Naive thymus-derived CD4-positive, alpha-beta T cell (primary cell): ENCODE results near the gene ZFAND2B. TPM values are rescaled to one million over a fixed set of nuclear protein-coding genes. Genes with fewer than 3 reads are reported as not detected.

Experiments used
- ATAC-seq: fragments of 150-1000 bp; cut with Tn5 transposase; 2 replicates; pipeline ENCODE4 v1.10.0; 2021; ENCODE audit warnings: mild to moderate bottlenecking, moderate library complexity
- CTCF ChIA-PET: fragments of 350-600 bp; sonication (Branson Sonifier 250); formaldehyde crosslinking; loops from one replicate; lab custom pipeline; 2021; ENCODE audit warnings: antibody characterized with exemption; lab: Charles Lee
- POLR2A ChIA-PET: fragments of 350-600 bp; sonication (Branson Sonifier 250); formaldehyde crosslinking; loops from one replicate; lab custom pipeline; 2021; ENCODE audit warnings: antibody characterized with exemption, inconsistent platforms; lab: Charles Lee
- DNase-seq, 9 donors: peaks; one replicate each; pipeline versions ENCODE4 v3.0.0 to v3.0.0-alpha.2; 2020 to 2022; ENCODE audit warnings: mixed read lengths in 1 of 9
- H3K27ac ChIP-seq: one replicate; pipeline ENCODE4 v1.7.0; 2013; ENCODE audit warnings: mild to moderate bottlenecking, low read depth, low read length, moderate library complexity
- H3K27me3 ChIP-seq, 2 donors: one replicate each; pipeline ENCODE4 v1.7.0; 2013; ENCODE audit warnings: low read length in 2 of 2, mild to moderate bottlenecking in 2 of 2, moderate library complexity in 2 of 2; ENCODE audit not compliant: control insufficient read depth in 2 of 2, insufficient read depth in 2 of 2
- H3K36me3 ChIP-seq, 3 experiments: 1 replicate in 2 of 3; 2 replicates in 1 of 3; pipeline ENCODE4 v1.7.0; 2013; ENCODE audit warnings: low read length in 3 of 3, mild to moderate bottlenecking in 3 of 3, moderate library complexity in 1 of 3; ENCODE audit not compliant: insufficient read depth in 3 of 3, control insufficient read depth in 2 of 3
- H3K4me1 ChIP-seq, 2 donors: one replicate each; pipeline ENCODE4 v1.7.0; 2013; ENCODE audit warnings: low read length in 2 of 2, mild to moderate bottlenecking in 2 of 2, moderate library complexity in 1 of 2; ENCODE audit not compliant: control insufficient read depth in 2 of 2, insufficient read depth in 2 of 2
- H3K4me3 ChIP-seq: 2 replicates; pipeline ENCODE4 v1.7.0; 2013; ENCODE audit warnings: mild to moderate bottlenecking, low read length
- H3K9me3 ChIP-seq, 3 experiments: 1 replicate in 2 of 3; 2 replicates in 1 of 3; pipeline ENCODE4 v1.7.0; 2013; ENCODE audit warnings: low read length in 3 of 3; ENCODE audit not compliant: control insufficient read depth in 2 of 3
- H3K27ac Mint-ChIP-seq, 9 donors: one replicate each; pipeline ENCODE4 v1.8.0; 2020 to 2022; ENCODE audit warnings: mixed read lengths in 9 of 9, mild to moderate bottlenecking in 8 of 9, moderate library complexity in 5 of 9, inconsistent platforms in 2 of 9
- H3K27me3 Mint-ChIP-seq, 5 donors: one replicate each; pipeline ENCODE4 v1.8.0; 2021 to 2022; ENCODE audit warnings: mixed read lengths in 5 of 5, mild to moderate bottlenecking in 1 of 5
- H3K36me3 Mint-ChIP-seq, 5 donors: one replicate each; pipeline ENCODE4 v1.8.0; 2020 to 2022; ENCODE audit warnings: mixed read lengths in 5 of 5, mild to moderate bottlenecking in 3 of 5, inconsistent platforms in 1 of 5
- H3K4me1 Mint-ChIP-seq, 7 donors: one replicate each; pipeline ENCODE4 v1.8.0; 2020 to 2022; ENCODE audit warnings: mixed read lengths in 7 of 7, mild to moderate bottlenecking in 3 of 7, inconsistent platforms in 1 of 7
- H3K4me3 Mint-ChIP-seq, 10 donors: one replicate each; pipeline ENCODE4 v1.8.0; 2020 to 2022; ENCODE audit warnings: mild to moderate bottlenecking in 10 of 10, mixed read lengths in 10 of 10, moderate library complexity in 6 of 10, inconsistent platforms in 2 of 10
- H3K9me3 Mint-ChIP-seq, 11 donors: one replicate each; pipeline ENCODE4 v1.8.0; 2020 to 2022; ENCODE audit warnings: mixed read lengths in 11 of 11, mild to moderate bottlenecking in 4 of 11, inconsistent platforms in 1 of 11, moderate library complexity in 1 of 11
- intact Hi-C, 2 donors: fragments of 100-400 bp; cut with micrococcal nuclease; formaldehyde crosslinking; loops; one replicate each; pipeline ENCODE4 v1.15.1; 2023
- polyA plus RNA-seq, 2 donors: library from polyadenylated mRNA; unstranded; fragments of 300-500 nt; fragmentation: Illumina TruSeq; gene quantifications; one replicate each; pipeline ENCODE4 v1.2.3, GENCODE V29; 2021
- total RNA-seq, 6 experiments: library from RNA in 5 of 6; stranded (reverse) in 5 of 6; gene quantifications; 1 replicate in 5 of 6; 2 replicates in 1 of 6; pipeline ENCODE4 v1.2.3 and lab custom pipeline; 2021 to 2026

Gene ZFAND2B
- total and polyA plus RNA-seq, 7 experiments from 2014 or later = 50.1 to 90.7 (median 72.4) TPM

DNA sequence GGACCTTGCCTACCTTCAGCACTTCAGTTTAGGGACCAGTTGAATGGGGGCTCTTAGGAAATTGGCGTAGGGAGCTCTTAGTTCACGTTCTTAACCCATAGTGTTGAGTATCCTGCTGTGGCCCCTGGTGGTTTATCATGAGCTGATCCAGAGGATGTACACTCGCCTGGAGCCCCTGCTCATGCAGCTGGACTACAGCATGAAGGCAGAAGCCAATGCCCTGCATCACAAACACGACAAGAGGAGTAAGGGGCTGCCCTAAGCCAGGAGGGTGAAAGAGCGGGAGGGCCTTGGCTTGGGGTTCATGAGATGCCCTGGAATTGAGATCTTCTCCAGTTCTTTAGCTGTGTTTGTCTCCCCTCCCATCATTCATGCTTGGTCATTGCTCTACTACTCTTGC is 25.6 kb upstream of the ZFAND2B start:
- no peaks in the 10 kb centered on the region for H3K9me3 ChIP-seq
- no peaks in the 10 kb centered on the region for H3K27me3 ChIP-seq
- H3K4me1 ChIP-seq = peaks cover 26 to 28% of the 10 kb centered on the region in 2 donors
- ATAC-seq (no peak), DNase-seq (no peak)
- H3K27ac ChIP-seq = no peak overlapping the region
- H3K36me3 ChIP-seq = peaks cover 24 to 58% (median 35%) of the 10 kb centered on the region in 3 experiments
- H3K4me1 Mint-ChIP-seq = peaks cover 39 to 61% (median 58%) of the 10 kb centered on the region in 7 donors
- no peaks in the 10 kb centered on the region for H3K27me3 Mint-ChIP-seq
- CTCF ChIA-PET = interaction anchor here (0.6 to 1.9 kb wide), 7 partner anchors 9 to 31 kb away, joined by 3 to 13 read pairs (median 4); partner anchors contain the start of genes SLC23A3 and ZFAND2B
- POLR2A ChIA-PET = interaction anchor here (0.6 to 5.4 kb wide), 10 partner anchors 9 to 114 kb away, joined by 3 to 47 read pairs (median 4); partner anchors contain the start of genes ANKZF1, ATG9A, TUBA4B and ZFAND2B
- H3K9me3 Mint-ChIP-seq = peaks cover 0 to 1% (median 0%) of the 10 kb centered on the region in 11 donors
- H3K4me3 Mint-ChIP-seq = peak overlapping the region in 6 of 10 donors; percentile 8 to 98 (median 46)
- H3K4me3 ChIP-seq = no peak overlapping the region
- peaks cover 0 to 37% (median 12%) of the 10 kb centered on the region in 5 donors for H3K36me3 Mint-ChIP-seq
- intact Hi-C loops = no loop called here
- H3K27ac Mint-ChIP-seq = peak overlapping the region in 7 of 9 donors; percentile 39 to 78 (median 72)

DNA sequence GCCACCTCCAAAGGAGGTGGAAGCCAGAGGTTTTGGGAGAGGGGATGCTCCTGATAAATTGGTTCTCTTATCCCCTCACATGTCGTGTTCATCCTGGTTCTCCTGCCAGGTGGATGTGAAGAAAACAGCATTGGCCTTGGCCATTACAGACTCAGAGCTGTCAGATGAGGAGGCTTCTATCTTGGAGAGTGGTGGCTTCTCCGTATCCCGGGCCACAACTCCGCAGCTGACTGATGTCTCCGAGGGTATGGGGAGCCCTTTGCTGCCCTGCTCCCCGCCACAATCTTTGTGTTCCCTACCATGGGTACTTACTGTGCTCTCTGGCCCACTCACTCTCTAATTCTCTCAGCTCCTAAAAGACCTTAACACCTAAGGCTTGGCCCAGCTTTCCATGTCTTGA is 25.1 kb upstream of the ZFAND2B start:
- POLR2A ChIA-PET = interaction anchor here (0.6 to 5.4 kb wide), 10 partner anchors 11 to 114 kb away, joined by 3 to 47 read pairs (median 4); partner anchors contain the start of genes ANKZF1, ATG9A, DNAJB2 and TUBA4B
- Mint-ChIP-seq H3K9me3 (peaks cover 0 to 1% (median 0%) of the 10 kb centered on the region in 11 donors), H3K27ac (peak overlapping the region in 8 of 9 donors; percentile 23 to 78 (median 60)), H3K4me1 (peaks cover 37 to 59% (median 56%) of the 10 kb centered on the region in 7 donors), H3K27me3 (no peaks in the 10 kb centered on the region), H3K36me3 (peaks cover 0 to 37% (median 12%) of the 10 kb centered on the region in 5 donors), H3K4me3 (peak overlapping the region in 9 of 10 donors; percentile 8 to 98 (median 44))
- Histone ChIP-seq H3K36me3 (peaks cover 24 to 58% (median 35%) of the 10 kb centered on the region in 3 experiments), H3K9me3 (no peaks in the 10 kb centered on the region), H3K27ac (no peak overlapping the region), H3K4me3 (no peak overlapping the region), H3K4me1 (peaks cover 26% of the 10 kb centered on the region in 2 donors), H3K27me3 (no peaks in the 10 kb centered on the region)
- CTCF ChIA-PET = interaction anchor here (0.6 to 1.9 kb wide), 8 partner anchors 9 to 30 kb away, joined by 3 to 7 read pairs (median 4); partner anchors contain the start of genes NHEJ1, SLC23A3 and ZFAND2B
- DNase-seq = peak in 1 of 9 donors; percentile 10
- intact Hi-C loops = no loop called here
- no peak for ATAC-seq

DNA sequence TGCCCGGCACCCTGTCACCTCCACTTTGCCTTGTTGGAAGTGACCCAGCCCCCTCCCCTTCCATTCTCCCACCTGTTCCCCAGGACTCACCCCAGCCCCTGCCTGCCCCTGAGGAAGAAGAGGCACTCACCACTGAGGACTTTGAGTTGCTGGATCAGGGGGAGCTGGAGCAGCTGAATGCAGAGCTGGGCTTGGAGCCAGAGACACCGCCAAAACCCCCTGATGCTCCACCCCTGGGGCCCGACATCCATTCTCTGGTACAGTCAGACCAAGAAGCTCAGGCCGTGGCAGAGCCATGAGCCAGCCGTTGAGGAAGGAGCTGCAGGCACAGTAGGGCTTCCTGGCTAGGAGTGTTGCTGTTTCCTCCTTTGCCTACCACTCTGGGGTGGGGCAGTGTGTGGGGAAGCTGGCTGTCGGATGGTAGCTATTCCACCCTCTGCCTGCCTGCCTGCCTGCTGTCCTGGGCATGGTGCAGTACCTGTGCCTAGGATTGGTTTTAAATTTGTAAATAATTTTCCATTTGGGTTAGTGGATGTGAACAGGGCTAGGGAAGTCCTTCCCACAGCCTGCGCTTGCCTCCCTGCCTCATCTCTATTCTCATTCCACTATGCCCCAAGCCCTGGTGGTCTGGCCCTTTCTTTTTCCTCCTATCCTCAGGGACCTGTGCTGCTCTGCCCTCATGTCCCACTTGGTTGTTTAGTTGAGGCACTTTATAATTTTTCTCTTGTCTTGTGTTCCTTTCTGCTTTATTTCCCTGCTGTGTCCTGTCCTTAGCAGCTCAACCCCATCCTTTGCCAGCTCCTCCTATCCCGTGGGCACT is 24.0 kb upstream of the ZFAND2B start:
- ATAC-seq (no peak), DNase-seq (peak in 1 of 9 donors; percentile 12)
- H3K27me3 Mint-ChIP-seq = no peaks in the 10 kb centered on the region
- H3K4me3 Mint-ChIP-seq = peak overlapping the region in 5 of 10 donors; percentile 10 to 98 (median 32)
- peaks cover 0 to 1% (median 0%) of the 10 kb centered on the region in 11 donors for H3K9me3 Mint-ChIP-seq
- POLR2A ChIA-PET = interaction anchor here (0.6 to 5.4 kb wide), 7 partner anchors 11 to 97 kb away, joined by 3 to 47 read pairs (median 5); partner anchors contain the start of genes DNAJB2 and ZFAND2B
- Histone ChIP-seq H3K9me3 (no peaks in the 10 kb centered on the region), H3K36me3 (peaks cover 24 to 58% (median 35%) of the 10 kb centered on the region in 3 experiments), H3K27ac (peak overlapping the region; percentile 38), H3K4me1 (peaks cover 20 to 26% of the 10 kb centered on the region in 2 donors), H3K4me3 (no peak overlapping the region), H3K27me3 (no peaks in the 10 kb centered on the region)
- H3K36me3 Mint-ChIP-seq = peaks cover 0 to 39% (median 12%) of the 10 kb centered on the region in 5 donors
- intact Hi-C loops = no loop called here
- H3K4me1 Mint-ChIP-seq = peaks cover 35 to 58% (median 54%) of the 10 kb centered on the region in 7 donors
- peak overlapping the region in 8 of 9 donors; percentile 41 to 78 (median 66) for H3K27ac Mint-ChIP-seq
- CTCF ChIA-PET = interaction anchor here (0.9 to 1.9 kb wide), 6 partner anchors 9 to 24 kb away, joined by 3 to 7 read pairs (median 4); partner anchors contain the start of genes NHEJ1 and ZFAND2B

DNA sequence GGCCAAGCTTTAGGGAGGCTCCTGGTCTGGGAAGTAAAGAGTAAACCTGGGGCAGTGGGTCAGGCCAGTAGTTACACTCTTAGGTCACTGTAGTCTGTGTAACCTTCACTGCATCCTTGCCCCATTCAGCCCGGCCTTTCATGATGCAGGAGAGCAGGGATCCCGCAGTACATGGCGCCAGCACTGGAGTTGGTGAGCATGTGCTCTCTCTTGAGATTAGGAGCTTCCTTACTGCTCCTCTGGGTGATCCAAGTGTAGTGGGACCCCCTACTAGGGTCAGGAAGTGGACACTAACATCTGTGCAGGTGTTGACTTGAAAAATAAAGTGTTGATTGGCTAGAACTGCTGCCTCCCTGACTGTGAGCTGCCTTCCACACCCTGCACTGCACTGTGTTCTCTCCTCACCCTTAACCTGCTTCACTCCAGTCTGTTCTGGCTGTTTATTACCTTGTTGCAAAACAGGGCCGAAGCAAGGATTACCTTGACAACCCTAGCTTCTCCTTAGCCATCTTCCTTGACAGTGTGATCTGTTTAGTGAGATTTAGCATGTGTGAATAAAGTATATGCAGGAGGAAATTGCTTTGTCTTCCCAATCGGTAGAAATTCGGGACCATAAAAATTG is 23.3 kb upstream of the ZFAND2B start:
- no peak overlapping the region for H3K4me3 ChIP-seq
- peak overlapping the region in 3 of 10 donors; percentile 4 to 98 (median 32) for H3K4me3 Mint-ChIP-seq
- peaks cover 0 to 39% (median 12%) of the 10 kb centered on the region in 5 donors for H3K36me3 Mint-ChIP-seq
- DNase-seq = peak in 1 of 9 donors; percentile 16
- H3K9me3 Mint-ChIP-seq = peaks cover 0 to 1% (median 0%) of the 10 kb centered on the region in 11 donors
- no peak overlapping the region for H3K27ac ChIP-seq
- intact Hi-C loops = no loop called here
- no peaks in the 10 kb centered on the region for H3K9me3 ChIP-seq
- peaks cover 34 to 57% (median 51%) of the 10 kb centered on the region in 7 donors for H3K4me1 Mint-ChIP-seq
- peaks cover 24 to 58% (median 35%) of the 10 kb centered on the region in 3 experiments for H3K36me3 ChIP-seq
- H3K27me3 ChIP-seq = no peaks in the 10 kb centered on the region
- H3K27ac Mint-ChIP-seq = peak overlapping the region in 8 of 9 donors; percentile 27 to 75 (median 66)
- ChIA-PET CTCF (interaction anchor here (0.9 kb wide), 2 partner anchors 12 to 24 kb away, joined by 3 read pairs; no protein-coding TSS in a partner anchor), POLR2A (interaction anchor here (0.6 to 5.4 kb wide), 4 partner anchors 15 to 35 kb away, joined by 4 to 47 read pairs (median 4); partner anchors contain the start of gene ZFAND2B)
- H3K4me1 ChIP-seq = peaks cover 18 to 26% of the 10 kb centered on the region in 2 donors
- no peak for ATAC-seq
- H3K27me3 Mint-ChIP-seq = no peaks in the 10 kb centered on the region

DNA sequence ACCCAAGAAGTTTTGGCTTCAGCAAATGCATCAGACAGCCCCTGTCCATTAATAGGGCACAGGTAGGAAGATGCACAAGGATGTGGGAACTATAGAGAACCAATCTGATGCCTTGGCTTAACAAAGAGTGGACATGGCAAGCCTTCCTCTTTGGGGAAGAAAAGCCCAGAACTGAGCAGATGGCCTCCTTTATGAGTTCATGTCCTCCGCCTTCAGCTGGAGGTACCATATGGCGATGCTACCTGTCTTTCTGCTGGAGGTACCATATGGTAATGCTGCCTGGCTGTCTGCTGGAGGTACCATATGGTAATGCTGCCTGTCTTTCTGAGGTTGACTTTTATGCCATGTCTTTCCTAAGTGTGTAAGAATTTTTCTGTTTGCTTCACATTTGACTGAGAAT is 22.5 kb upstream of the ZFAND2B start:
- DNase-seq (peak in 1 of 9 donors; percentile 12), ATAC-seq (no peak)
- peaks cover 14 to 21% of the 10 kb centered on the region in 2 donors for H3K4me1 ChIP-seq
- CTCF ChIA-PET = interaction anchor here (2.2 kb wide), 1 partner anchor 12 kb away, joined by 6 read pairs; no protein-coding TSS in a partner anchor
- H3K4me1 Mint-ChIP-seq = peaks cover 30 to 51% (median 46%) of the 10 kb centered on the region in 7 donors
- no peak overlapping the region for H3K4me3 ChIP-seq
- no peaks in the 10 kb centered on the region for H3K27me3 Mint-ChIP-seq
- peaks cover 0 to 38% (median 12%) of the 10 kb centered on the region in 5 donors for H3K36me3 Mint-ChIP-seq
- H3K9me3 ChIP-seq = no peaks in the 10 kb centered on the region
- no peaks in the 10 kb centered on the region for H3K9me3 Mint-ChIP-seq
- peaks cover 24 to 58% (median 35%) of the 10 kb centered on the region in 3 experiments for H3K36me3 ChIP-seq
- no peak overlapping the region for H3K4me3 Mint-ChIP-seq
- H3K27me3 ChIP-seq = no peaks in the 10 kb centered on the region
- peak overlapping the region in 6 of 9 donors; percentile 2 to 67 (median 22) for H3K27ac Mint-ChIP-seq
- POLR2A ChIA-PET = interaction anchor here (0.8 to 5.4 kb wide), 3 partner anchors 14 to 22 kb away, joined by 4 to 47 read pairs (median 4); partner anchors contain the start of gene ZFAND2B
- H3K27ac ChIP-seq = peak overlapping the region; percentile 8
- intact Hi-C loops = no loop called here
